ENCODE measurements around the gene BLTP2.
"Not testable (repeated sequence)": the region's sequence is repeated elsewhere in the genome, so short reads cannot be mapped to it uniquely, and the experiment has no call there.

- not testable (repeated sequence) for TF ChIP-seq POLR2A, CTCF (IDR thresholded peaks at IDR 0.05)
These were observed 13.4 kb upstream of the BLTP2 start for GRCh38 chr17:28658342-28658741.
